GM10847 (cell line): ENCODE measurements around the gene RAP2A.

Experiments used
- POLR2A ChIP-seq: IDR thresholded peaks from 2 replicates; pipeline ENCODE4 v1.6.1; 2011; ENCODE audit not compliant: insufficient read length; ENCODE audit errors: extremely low read depth

The RAP2A gene

DNA sequence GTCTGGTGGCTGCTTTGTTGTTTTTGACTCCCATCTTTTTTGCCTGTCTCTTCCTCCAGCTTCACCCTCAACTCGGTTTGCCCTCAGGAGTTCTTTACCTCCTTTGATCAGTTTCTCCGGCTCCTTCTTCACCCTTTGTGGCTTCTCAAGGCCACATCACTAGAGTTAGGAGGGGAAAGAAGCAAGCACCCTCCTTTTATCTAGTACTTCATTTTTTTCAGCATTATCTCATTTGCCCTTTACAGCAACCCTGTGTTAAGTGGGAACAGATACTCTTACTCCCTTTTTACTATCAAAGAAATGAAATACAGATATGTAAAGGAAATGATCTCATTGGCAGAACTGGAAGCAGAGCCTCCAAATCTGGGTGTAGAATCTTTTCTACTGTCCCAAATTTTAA is 26.9 kb downstream of the RAP2A start:
- TF ChIP-seq POLR2A: no peak

DNA sequence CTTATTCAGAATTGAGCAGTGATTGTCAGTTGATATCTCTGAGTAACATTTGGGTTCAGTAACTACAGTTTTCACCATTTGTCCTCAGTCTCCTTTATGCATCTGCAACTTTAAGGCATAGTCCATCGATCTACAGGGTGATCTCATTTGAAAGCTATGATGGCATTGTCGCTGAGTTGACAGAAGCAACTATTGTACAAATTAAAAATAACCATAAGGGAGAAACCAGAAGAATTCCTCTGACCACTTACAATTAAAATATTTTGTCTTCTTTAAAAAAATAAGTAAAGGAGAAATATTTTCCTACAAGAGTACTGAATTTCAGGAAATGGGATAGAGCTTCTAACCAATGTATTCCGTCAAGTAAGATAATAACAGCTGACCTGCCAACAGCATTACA is 30.6 kb downstream of the RAP2A start:
- TF ChIP-seq POLR2A: no peak

DNA sequence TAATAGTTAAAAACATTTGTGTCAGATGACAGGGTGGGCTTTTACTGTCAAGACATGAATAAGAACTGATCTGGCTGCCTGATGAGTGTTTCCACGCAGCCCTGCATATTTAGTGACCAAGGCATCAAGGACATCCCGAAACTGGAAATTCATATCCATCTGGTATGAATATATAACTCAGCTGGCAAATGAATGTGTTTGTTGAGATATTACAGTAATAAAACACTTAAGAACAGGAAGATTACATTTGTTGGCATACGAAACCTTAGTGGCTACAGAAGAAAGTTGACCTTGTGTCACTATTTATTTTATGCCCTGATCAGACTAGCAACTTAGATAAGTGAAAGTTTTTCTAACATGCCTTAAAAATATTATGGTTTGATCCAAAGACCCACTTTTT is 32.8 kb downstream of the RAP2A start:
- no peak for TF ChIP-seq POLR2A

DNA sequence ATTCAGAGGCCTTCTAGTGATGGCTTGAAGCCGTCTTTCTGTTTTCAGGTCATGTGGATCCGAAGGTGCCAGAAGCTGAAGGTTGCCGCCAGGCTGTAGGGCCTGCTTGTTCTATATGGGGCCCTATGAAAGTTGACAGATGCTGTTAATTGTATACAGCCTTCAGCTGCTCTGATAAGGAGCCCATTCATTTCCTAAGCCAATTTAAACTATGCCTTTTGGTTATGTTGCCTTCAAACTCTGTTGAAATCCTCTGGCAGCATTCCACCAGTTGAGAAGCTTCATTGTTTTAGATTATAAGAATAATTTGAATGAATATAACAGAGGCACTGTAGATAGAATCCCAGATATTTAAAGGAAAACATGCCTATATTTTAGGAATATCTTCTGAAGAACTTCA is 34.4 kb downstream of the RAP2A start:
- TF ChIP-seq POLR2A: no peak

DNA sequence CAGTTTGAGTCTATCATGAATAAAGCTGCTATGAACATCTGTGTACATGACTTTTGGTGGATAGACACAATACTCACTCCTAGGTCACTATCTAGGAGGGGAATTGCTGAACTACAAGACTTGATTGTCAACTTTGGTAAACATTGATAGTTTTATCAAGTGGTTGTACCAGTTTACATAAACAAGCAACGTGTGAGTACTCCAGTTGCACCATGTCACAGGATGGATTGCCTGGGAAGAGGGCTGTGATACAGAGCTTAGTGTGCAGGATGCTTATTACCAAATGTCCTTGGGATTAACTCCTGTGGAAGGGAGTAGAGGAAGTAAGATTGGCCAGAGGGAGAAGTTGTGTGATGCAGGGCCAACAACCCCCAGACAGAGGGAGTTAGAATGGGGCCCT is 37.7 kb downstream of the RAP2A start:
- no peak for TF ChIP-seq POLR2A

DNA sequence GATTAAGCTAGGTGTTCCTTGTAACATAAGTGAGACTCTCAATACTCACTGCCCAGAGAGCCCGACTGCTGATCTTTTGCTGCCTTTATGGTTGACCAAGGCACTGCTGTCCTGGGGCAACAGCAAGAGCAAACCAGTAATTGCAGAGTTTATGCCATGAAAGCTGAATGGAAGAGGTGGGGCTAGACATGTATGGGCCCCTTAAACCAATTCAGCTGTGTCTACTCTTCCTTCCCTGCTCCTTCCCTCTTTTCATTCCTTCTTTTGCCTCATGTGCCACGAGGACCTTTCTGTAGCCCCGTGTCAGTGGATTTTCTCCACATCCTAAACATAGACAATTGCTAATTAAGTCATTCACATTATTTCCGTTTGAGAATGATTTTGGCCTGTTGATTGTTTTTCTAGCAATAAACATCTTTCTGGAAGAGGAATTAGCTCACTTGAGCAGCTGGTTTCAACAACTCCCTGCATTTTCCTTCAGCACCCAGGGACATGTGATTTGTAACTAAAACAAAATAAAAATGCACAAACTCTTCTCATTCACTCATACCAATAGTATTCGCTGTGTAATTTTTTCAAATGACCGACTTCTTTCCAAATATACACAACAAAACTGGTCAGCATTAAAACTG is 40.5 kb downstream of the RAP2A start:
- TF ChIP-seq POLR2A: no peak

DNA sequence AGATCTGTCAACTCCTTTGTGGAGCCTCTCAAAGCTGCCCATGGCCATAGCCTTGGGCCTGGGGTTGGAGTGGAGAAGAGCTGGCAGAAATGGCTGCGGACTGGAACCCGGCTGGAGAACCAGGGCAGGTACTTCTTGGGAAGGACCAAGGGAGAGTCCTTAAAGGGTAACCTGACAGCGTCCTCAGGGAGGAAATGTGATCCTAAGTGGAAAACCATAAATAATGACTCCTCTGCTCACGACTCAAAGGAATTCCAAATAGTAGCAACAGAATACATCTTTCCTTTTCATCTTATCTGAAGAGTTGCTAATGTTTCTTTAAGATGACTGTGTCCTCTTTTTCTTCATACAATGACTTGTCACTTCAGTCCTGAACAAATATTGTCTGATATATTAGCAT is 41.0 kb downstream of the RAP2A start:
- TF ChIP-seq POLR2A: no peak

DNA sequence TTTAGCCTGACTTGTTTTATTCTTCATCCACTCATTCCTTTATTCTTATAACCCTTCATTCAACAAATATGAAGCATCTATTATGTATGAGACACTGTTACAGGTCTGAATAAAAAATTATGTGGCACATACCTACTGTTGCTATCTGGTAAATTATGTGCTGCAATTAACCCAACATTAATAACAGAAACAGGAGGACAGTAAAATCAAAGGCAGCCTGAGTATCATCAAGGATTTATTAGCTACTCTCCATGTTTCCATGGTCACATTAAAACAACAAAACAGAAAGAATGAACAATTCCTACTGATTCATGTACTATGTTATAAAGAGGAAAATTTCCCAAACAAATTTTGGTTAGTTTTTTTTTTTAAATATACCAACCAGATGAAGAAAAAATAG is 43.9 kb downstream of the RAP2A start:
- no peak for TF ChIP-seq POLR2A

DNA sequence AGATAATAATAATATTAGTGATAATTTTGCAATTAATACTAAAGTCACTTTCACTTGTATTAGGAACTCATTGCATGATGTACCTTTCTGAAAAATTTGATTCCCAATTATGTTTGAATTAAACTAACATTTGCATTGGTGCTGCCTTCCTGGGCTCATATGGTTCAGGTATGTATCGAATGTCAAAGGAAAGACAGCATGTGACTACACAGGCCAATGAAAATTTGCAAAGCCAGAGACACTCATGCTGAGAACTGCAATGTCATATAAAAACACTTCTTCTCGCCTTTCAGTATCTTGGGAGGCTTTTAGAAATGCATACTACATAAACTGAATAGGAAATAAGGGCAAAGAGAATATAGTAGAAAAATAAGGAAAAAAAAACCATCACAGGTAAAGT is 44.3 kb downstream of the RAP2A start:
- TF ChIP-seq POLR2A: no peak

DNA sequence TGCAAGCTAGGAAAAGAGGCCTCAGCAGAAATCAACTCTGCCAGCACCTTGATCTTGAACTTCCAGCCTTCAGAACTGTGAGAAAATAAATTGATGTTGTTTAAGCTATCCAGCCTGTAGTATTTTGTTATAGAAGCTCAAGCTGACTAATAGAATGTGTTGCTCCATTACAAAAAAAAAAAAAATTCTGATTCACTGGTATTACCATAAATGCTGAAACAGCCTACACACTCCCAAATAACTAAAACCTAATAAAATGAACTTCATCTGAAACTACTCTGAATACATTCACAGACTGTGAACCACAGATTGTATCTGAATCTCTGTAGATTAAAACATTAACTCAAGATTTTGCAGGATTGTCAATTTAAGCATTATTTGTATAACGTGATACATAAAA is 49.5 kb downstream of the RAP2A start:
- TF ChIP-seq POLR2A: no peak

DNA sequence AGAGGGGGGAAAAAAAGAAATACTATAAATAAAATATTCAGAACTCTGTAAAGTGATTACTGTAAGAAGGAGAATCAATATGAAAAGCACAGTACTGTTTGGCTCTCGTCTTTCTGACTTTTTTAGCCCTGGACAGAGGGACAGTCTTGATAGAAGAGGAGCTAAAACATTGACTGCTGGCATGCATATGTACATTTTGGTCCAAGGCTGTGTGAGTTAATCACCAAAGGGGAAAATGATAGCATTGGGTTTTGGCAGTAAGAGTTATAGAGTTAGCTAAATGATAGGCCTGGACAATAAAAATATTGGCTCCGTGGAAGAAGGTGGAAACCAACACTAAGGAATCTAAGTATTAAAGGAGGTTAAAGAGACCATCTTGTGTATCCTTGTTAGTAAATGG is 50.3 kb downstream of the RAP2A start:
- no peak for TF ChIP-seq POLR2A

DNA sequence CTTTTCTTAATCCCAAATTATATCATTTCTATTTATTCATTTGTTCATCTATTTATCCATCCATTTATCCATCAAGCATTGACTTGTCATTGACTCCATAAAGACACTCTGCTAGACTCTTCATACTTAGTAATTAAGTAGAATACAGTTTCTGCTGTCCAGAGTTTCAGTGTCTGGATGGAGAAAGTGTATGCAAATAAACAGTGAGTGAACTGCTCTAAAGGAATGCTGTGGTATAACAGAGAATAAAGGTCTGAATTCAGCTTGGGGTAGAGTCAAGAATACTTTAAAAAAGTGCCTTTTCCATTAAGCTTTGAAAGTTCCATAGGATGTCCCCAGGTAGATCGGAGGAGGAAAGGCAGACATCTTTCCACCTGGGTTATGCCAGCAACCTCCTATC is 51.4 kb downstream of the RAP2A start:
- TF ChIP-seq POLR2A: no peak

DNA sequence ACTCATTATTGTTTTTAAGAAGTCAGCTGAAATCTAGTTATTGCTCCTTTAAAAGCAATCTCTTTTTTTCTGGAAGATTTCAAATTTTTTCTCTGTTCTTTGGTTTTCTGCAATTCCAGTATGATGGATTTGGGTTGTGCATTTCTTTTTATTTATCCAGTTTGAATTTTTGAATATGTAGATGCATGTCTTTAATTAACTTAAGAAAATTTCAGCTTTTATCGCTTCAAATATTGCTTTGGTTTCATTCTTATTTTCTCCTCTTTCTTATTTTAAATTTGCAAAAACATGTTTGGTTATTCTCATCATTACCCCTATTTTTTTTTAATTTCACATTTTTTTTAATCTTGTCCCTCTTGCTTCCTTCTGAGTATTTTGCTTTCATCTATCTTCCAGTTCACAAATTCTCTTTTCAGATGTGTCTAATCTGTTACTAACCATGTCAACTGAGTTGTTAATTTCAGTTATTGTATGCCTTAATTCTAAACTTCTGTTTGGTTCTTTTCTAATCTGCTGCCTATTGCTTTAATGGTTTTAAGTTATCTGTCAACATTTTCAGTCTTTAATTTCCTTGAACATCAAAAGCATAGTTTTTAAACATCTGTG is 56.8 kb downstream of the RAP2A start:
- no peak for TF ChIP-seq POLR2A

DNA sequence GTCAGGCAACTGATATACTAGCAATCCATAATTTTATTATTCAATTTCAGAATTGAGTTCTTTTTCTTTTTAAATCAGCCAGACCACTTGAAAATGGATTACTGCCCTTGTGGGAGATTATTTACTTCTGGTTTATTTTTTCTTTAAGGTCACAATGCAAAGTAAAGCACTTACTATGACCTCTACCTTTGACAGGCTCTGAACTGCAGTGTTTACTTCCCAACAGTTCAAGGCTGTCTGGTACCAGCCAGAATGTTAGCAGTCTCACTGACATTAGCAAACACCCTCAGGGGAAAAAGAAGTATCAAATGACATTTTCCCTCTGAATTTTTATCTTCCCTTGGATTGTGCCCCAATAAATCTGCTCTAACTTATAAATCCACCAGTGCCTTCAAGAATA is 57.5 kb downstream of the RAP2A start:
- no peak for TF ChIP-seq POLR2A

DNA sequence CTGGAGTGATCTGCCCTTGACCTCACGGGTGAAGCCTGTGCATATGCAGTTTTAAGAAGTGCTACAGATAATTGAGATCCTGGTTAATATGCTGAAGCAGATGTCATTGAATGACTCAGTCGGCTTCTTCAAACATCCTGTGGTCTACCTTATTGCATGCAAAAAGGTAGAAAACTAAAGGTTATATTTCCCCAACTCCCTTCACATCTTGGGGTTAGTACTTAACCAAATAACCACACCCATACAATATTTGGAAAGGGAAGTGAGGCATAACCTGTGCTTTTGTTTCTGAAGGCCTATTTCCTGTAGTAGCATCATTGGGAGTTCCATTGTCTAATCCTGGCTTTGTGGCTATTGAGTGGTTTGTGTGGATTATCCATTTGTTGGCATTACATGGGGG is 58.3 kb downstream of the RAP2A start:
- TF ChIP-seq POLR2A: no peak

DNA sequence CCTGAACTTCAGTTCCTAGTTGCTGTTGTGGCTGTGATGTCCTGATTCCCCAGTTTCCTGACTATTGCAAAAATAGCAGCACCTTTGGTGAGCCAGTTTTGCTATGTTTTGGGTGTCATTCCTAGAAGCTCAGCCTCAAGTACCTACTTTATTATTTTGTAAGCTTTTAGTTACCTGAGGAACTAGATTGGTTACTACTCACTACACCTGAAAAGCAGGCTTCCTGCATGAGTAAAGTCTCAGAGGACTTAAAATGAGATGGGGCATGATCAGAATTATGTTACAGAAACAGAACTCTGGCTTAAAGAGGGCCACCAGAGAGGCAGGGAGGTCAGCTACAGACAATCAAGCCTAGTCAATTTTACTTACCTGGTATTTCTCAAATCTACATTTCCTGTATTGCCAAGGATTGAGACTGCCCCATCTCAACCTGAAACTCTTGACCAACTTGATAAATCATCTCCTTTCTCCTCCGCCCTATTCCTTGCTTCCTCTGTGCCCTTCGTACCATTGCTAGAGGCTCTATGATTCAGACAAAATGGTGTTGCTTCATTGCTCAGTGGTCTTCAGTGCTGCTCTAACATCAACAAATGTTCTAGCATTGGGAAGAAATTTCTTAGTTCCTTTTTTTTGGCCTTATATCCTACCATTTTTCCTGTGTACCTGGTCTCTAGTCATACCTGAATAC is 58.9 kb downstream of the RAP2A start:
- TF ChIP-seq POLR2A: no peak

DNA sequence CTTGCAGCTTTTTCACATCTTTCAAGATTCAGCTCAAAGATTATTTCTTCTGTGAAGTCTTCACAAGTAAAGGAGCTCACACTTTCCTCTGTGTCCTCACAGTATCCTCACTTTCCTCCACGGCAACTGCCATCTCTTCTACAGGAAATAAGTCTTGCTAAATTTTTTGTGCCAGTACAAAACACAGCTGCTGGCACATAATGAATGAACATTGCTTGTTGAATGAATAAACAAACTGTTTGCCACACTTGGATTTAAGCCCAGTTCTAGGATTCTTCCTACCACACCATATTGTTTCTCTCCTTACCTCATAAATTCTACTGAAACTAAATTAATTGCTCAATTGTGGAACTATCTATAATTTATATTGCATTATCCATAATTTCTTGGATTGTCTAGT is 59.5 kb downstream of the RAP2A start:
- no peak for TF ChIP-seq POLR2A
